Renal cortical epithelial cell (primary cell): ENCODE results near the gene PFDN2. TPM values are rescaled to one million over a fixed set of nuclear protein-coding genes. Genes with fewer than 3 reads are reported as not detected.
"Not testable (repeated sequence)": the region's sequence is repeated elsewhere in the genome, so short reads cannot be mapped to it uniquely, and the experiment has no call there.

Experiments used
- DNase-seq: peaks from one replicate; pipeline ENCODE4 v3.0.0-alpha.2; 2011; ENCODE audit warnings: low read depth
- total RNA-seq: library from RNA; depleted of rRNA; stranded (reverse); fragments of >200 nt; gene quantifications from 2 replicates; pipeline ENCODE4 v1.2.3, GENCODE V29; 2014

Gene PFDN2
- total RNA-seq, 1 donor from 2014 or later = 37.1 TPM

DNA sequence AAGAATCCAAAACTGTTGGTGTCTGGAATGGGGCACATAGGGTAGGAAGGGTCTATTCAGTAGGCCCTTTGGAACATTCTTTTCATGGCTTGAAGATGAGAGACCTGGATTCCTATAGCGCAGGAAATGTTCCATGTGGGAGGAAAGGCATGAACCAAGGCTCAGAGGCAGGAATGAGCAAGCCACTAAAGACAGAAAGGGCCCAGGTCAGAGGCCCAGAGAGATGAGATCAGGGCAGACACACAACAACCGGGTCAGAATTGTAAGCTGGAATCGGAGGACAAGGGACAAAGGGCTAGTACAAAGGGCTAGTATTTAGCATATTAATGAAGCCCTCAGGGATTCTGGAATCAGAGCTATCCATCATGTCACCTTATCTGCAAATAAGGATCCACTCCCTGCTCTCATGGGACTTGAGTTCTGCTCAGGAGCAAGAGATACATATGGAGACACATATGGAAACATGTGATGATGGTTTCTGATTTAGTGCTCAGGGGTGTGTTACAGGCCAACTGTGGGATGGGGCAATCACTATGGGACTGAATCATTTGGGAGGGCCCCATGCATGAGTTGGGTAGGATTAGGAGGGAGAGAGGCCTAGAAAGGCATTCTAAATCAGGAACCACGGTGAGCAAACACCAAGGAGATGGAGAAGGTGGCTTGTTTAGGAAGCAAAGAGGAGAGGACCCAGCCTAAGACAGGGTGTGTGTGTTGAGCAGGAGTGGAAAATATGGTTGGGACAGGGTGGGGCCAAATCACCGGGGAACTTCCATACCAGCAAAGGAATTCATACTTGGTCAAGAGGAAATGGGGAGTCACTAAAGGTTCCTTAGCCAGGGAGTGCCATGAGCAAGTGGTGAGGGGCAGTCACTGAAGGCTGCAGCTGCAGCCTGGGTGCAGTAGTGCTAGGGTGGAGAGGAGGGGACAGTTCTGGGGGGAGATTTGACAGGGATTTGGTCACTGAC is 37.1 kb downstream of the PFDN2 start:
- DNase-seq = no peak

GRCh38 chr1:161079436-161080110 is 38.3 kb downstream of the PFDN2 start:
- no peak for DNase-seq

GRCh38 chr1:161077426-161077825 is 40.4 kb downstream of the PFDN2 start:
- no peak for DNase-seq

GRCh38 chr1:161076410-161076809 is 41.4 kb downstream of the PFDN2 start:
- DNase-seq = no peak

GRCh38 chr1:161074676-161075368 is 43.0 kb downstream of the PFDN2 start:
- no peak for DNase-seq

DNA sequence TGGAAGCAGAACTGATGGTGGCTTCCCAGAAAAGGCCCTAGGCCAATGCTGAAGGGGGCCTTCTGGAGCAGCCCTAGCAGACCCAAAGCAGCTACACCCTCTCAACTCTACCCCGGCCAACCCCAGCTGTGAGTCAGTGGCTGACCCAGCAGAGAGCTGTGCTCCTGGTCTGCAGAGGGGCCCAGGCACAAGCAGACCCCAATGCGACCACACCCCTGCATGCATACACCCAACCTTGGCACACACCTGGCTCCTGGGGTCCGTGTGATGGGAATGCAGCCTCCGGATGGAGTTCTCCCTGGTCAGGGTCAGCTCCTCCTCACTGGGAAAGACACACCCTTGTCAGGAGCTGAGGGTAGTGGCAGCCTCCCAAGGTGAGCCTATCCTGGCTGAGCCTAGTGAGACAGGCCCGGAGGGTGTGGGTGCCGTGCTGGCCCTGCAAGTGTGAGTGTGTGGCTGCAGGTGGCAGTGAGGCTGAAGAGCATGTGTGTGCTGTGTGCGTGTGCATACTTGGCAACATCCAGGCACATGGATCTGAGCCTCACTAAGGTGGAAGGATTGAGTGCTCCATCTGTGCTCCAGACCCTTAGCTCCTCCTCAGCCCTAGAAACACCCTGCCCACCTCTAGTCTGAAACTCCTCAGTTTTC is 44.2 kb downstream of the PFDN2 start:
- DNase-seq = no peak

DNA sequence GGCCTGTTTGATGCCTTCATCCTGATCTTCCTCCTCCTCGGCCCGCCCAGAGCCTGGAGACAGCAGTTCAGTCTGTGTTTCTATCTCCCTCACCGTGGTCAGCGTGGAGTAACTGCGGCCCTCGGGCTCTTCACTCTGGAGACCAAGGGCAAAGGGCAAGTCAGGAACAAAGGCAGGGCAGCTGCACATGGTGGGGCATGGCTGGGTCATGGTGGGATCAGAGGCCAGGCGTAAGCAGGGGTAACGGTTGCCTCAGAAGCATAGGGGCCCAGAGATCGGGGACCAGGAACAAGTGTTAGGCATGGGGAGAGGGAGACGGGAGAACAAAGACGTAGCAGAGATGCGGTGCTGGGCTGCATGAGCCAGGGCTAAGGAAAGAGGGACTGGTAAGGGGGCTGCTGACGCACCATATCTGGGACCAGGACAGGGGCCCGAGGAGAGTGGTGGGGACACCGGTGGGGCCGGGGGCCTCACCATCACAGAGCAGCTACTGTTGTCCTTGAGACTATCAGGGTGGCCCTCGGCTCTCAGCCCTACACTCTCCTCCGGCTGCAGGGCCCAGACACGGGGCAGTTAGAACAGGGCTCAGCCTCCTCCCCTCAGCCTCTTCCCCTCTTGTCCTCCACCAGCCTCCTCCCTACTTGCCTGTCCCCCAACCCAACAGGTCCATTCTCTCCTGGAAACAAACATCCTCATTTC is 44.9 kb downstream of the PFDN2 start:
- DNase-seq = no peak

DNA sequence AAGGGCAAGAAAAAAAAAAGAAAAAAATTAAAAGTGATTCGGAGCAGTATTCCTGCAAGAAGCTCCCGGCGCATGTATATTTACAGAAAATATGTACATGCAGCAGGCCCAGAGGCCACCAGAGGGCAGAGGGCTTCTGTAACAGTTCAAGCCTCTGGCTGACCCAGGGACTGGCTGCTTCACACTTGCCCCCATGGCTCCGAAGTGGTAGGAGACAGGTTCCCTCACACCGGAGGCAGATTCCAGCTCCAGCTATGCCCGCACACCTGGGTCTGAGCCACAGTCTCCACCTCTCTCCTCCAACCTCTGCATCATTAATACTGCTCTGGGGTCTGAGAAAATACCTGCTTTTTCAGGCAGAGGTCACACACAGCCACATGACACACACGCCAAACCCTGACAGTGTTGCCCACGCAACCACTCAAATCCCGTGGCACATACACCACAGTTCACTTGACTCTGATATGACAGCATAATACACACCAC is 45.9 kb downstream of the PFDN2 start:
- peak; percentile 27 for DNase-seq

DNA sequence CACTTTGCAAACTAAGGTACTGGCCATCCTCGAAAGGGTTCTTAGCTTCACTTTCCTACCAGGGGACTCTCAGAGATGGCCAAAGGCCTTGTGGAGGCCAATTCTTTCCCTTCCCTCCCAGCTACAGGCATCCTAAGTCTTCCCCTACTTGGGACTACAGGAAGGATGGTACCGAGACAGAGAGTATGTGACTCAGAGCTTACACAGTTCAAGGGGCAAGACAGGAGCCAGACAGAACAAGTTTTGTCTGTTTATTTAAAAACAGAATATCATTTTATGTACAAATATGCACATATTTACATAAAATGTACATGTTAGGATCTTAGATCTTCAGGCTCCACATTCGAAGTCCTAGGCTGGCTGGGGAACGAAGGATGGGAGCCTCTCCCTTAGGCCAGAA is 47.1 kb downstream of the PFDN2 start:
- DNase-seq = no peak

GRCh38 chr1:161069731-161070270 is 48.0 kb downstream of the PFDN2 start, which contains the start of gene ARHGAP30:
Gene ARHGAP30 (minus strand): TSS chr1:161069891. CDS start chr1:161069624, 267 bp downstream.
- no peak for DNase-seq

GRCh38 chr1:161069241-161069640 is 48.6 kb downstream of the PFDN2 start:
- no peak for DNase-seq

- no peak for DNase-seq
Measured at GRCh38 chr1:161068306-161069234, 49.3 kb downstream of the PFDN2 start.

DNA sequence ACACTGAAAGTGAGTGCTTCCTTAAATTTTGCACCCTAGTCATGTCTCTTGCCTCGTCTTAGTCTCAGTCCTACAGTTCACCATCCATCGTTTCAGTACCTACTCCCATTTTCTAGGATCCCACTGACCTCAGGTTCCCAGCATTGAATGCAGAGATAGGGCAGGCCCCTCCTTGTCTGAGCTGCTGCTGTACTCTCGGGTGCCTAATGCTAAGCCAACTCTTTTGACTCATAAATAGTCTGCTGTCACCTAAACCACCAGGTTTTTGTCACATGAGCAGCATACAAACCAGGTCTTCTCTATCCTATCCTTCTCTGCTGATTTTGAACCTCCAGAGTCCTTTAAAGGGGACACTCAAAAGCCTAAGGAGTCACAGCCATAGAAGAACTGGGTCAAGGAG is 51.1 kb downstream of the PFDN2 start:
- no peak for DNase-seq

- not testable (repeated sequence) for DNase-seq
Measured at GRCh38 chr1:161065681-161066080, 52.2 kb downstream of the PFDN2 start.

DNA sequence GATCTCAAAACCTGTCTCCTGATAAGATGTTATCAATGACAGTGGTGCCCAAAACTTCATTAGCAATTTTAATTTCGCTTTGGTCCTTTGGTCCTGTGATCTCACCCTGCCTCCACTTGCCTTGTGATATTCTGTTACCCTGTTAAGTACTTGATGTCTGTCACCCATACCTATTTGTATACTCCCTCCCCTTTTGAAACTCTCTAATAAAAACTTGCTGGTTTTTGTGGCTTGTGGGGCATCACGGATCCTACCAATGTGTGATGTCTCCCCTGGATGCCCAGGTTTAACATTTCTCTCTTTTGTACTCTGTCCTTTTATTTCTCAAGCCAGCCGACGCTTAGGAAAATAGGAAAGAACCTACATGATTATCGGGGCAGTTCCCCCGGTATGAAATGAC is 53.9 kb downstream of the PFDN2 start:
- not testable (repeated sequence) for DNase-seq

GRCh38 chr1:161061419-161061818 is 56.4 kb downstream of the PFDN2 start:
- no peak for DNase-seq

DNA sequence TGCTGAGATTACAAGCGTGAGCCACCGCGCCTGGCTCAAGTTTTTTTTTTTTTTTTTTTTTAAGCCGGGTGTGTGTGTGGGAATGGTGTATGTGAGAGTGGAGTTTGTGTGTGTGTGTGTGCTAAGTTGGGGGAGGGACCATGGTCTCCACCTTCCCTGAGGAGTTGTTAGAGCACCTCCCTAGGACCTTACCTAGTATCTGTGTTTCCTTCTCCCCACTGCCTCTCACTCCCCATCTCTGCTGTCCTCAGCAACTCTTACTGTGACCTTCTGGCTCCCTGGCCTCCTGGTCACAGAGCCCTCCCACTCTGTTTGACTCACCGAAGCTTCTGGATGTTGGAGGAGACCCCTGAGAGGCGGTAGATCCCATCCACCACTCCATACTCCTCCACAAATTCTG is 58.5 kb downstream of the PFDN2 start:
- no peak for DNase-seq

GRCh38 chr1:161054805-161055204 is 63.0 kb downstream of the PFDN2 start:
- DNase-seq = no peak

DNA sequence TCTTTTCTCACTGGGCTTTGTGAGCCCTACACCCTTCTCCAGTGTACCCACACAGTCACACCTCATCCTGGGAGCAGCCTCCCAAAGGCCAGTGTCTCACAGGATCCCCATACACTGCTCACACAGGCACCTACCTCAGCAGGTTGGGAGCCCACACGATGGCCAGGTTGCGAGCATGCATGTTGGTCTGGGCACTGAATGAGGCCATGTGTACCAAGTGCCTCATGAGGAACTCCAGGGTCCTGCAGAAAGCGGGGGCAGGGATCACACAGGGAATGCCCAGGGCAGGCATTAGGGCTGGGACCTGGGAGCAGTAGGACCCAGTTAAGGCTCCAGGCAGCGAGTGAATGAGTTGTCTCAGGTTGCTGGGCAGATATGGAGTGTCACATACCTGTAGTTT is 63.6 kb downstream of the PFDN2 start:
- DNase-seq = no peak

- no peak for DNase-seq
Measured at GRCh38 chr1:161052899-161053298, 64.9 kb downstream of the PFDN2 start.
